ENCODE measurements around the gene RNASEH2B.

Gene RNASEH2B

GRCh38 chr13:50909605-50910484, at the start of gene RNASEH2B:
Gene RNASEH2B, plus strand, starts transcription at chr13:50909791. Its CDS starts 286 bp downstream, at chr13:50910077.
- DNase-seq: no peak

- DNase-seq: no peak
Observed at GRCh38 chr13:50864492-50864891, 45.1 kb upstream of the RNASEH2B start.

- DNase-seq: no peak
Observed at GRCh38 chr13:50866817-50867636, 42.6 kb upstream of the RNASEH2B start.

- DNase-seq: no peak
Observed at GRCh38 chr13:50867637-50867945, 42.0 kb upstream of the RNASEH2B start.

- no peak for DNase-seq
Observed at GRCh38 chr13:50871405-50871804, 38.2 kb upstream of the RNASEH2B start.

- DNase-seq: no peak
Observed at GRCh38 chr13:50873467-50873866, 36.1 kb upstream of the RNASEH2B start.

- no peak for DNase-seq
Observed at GRCh38 chr13:50873991-50874390, 35.6 kb upstream of the RNASEH2B start.

GRCh38 chr13:50882816-50883435, 26.7 kb upstream of the RNASEH2B start:
- no peak for DNase-seq

GRCh38 chr13:50883728-50884127, 25.9 kb upstream of the RNASEH2B start:
- no peak for DNase-seq

GRCh38 chr13:50884265-50884664, 25.3 kb upstream of the RNASEH2B start:
- no peak for DNase-seq

GRCh38 chr13:50887151-50887550, 22.4 kb upstream of the RNASEH2B start:
- DNase-seq: no peak

GRCh38 chr13:50888362-50888761, 21.2 kb upstream of the RNASEH2B start:
- DNase-seq: no peak

- DNase-seq: no peak
Observed at GRCh38 chr13:50889317-50889716, 20.3 kb upstream of the RNASEH2B start.

GRCh38 chr13:50891206-50891605, 18.4 kb upstream of the RNASEH2B start:
- no peak for DNase-seq

- no peak for DNase-seq
Observed at GRCh38 chr13:50892210-50892944, 17.2 kb upstream of the RNASEH2B start.

GRCh38 chr13:50893211-50893852, 16.3 kb upstream of the RNASEH2B start:
- DNase-seq: no peak

GRCh38 chr13:50894012-50894411, 15.6 kb upstream of the RNASEH2B start:
- no peak for DNase-seq

- DNase-seq: no peak
Observed at GRCh38 chr13:50894504-50894903, 15.1 kb upstream of the RNASEH2B start.

- no peak for DNase-seq
Observed at GRCh38 chr13:50898338-50898737, 11.3 kb upstream of the RNASEH2B start.

- DNase-seq: no peak
Observed at GRCh38 chr13:50901701-50902100, 7.9 kb upstream of the RNASEH2B start.

- no peak for DNase-seq
Observed at GRCh38 chr13:50905256-50905655, 4.3 kb upstream of the RNASEH2B start.

- no peak for DNase-seq
Observed at GRCh38 chr13:50907781-50908180, 1.8 kb upstream of the RNASEH2B start.

Data from NCI-H2081 treated with DMSO at 0.1 percent for 48 hours (cell line).